ENCODE data around the gene LPP.

LPP gene

GRCh38 chr3:188691004-188691403, 537.0 kb downstream of the LPP start:
- H3K4me3 ChIP-seq (ENCODE audit: low read depth, low read length), result no peak overlapping the region
- DNase-seq (ENCODE audit: low read depth), result no peak
- TF ChIP-seq, protein P1, sequence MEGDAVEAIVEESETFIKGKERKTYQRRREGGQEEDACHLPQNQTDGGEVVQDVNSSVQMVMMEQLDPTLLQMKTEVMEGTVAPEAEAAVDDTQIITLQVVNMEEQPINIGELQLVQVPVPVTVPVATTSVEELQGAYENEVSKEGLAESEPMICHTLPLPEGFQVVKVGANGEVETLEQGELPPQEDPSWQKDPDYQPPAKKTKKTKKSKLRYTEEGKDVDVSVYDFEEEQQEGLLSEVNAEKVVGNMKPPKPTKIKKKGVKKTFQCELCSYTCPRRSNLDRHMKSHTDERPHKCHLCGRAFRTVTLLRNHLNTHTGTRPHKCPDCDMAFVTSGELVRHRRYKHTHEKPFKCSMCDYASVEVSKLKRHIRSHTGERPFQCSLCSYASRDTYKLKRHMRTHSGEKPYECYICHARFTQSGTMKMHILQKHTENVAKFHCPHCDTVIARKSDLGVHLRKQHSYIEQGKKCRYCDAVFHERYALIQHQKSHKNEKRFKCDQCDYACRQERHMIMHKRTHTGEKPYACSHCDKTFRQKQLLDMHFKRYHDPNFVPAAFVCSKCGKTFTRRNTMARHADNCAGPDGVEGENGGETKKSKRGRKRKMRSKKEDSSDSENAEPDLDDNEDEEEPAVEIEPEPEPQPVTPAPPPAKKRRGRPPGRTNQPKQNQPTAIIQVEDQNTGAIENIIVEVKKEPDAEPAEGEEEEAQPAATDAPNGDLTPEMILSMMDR (IDR thresholded peaks at IDR 0.05; ENCODE audit: low read depth, low read length, missing control alignments), result no peak
- in situ Hi-C loops (cut with HindIII; ENCODE audit: low sequenced_read_pairs), result no loop called here

DNA sequence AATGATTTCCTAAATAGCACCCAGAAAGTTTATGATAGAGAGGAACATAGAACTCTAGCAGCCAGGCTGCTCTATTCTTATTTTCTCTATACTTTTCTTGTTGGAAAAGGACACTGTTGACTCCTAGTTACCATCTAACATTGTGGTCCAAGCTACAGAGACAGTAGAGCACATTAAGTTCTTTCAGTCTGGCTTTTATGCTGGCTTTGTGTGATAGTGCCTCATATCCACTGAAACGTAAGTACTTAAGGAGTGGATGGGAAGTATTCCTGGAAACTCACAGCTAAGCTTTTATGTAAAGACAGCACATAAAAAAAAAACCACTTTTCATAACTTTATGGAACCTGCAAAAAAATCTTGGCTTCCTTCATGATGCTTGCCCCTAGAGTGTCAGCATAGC, 537.7 kb downstream of the LPP start:
- in situ Hi-C loops (cut with HindIII; ENCODE audit: low sequenced_read_pairs), result no loop called here
- H3K4me3 ChIP-seq (ENCODE audit: low read depth, low read length), result no peak overlapping the region
- no peak for DNase-seq (ENCODE audit: low read depth)
- TF ChIP-seq, protein P1 (IDR thresholded peaks at IDR 0.05; ENCODE audit: low read depth, low read length, missing control alignments), result no peak

DNA sequence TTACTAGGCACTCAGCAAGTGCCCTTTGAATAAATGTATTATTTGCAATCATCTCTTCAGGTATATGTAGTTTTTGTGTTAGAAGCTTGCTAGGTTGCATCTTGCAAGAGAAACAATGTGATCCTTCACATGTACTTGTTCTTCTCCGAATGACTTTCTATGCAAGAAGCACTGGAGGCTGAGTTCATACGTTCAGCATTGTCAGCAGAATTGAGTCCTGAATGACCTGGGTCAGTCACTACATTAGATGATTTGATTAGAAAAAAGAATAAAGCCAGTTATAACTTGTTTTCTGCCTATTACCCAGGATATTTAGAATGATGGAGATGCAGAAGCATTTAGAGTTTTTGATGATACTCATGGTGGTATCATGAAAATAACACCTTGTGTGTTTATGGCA, 538.7 kb downstream of the LPP start:
- no peak overlapping the region for H3K4me3 ChIP-seq (ENCODE audit: low read depth, low read length)
- no peak for DNase-seq (ENCODE audit: low read depth)
- in situ Hi-C loops (cut with HindIII; ENCODE audit: low sequenced_read_pairs), result no loop called here
- TF ChIP-seq, protein P1 (IDR thresholded peaks at IDR 0.05; ENCODE audit: low read depth, low read length, missing control alignments), result no peak

- H3K4me3 ChIP-seq (ENCODE audit: low read depth, low read length), result no peak overlapping the region
- TF ChIP-seq, protein P1 (IDR thresholded peaks at IDR 0.05; ENCODE audit: low read depth, low read length, missing control alignments), result no peak
- no peak for DNase-seq (ENCODE audit: low read depth)
- in situ Hi-C loops (cut with HindIII; ENCODE audit: low sequenced_read_pairs), result no loop called here
These were observed 539.5 kb downstream of the LPP start for GRCh38 chr3:188693435-188693834.

GRCh38 chr3:188695241-188695640, 541.3 kb downstream of the LPP start:
- in situ Hi-C loops (cut with HindIII; ENCODE audit: low sequenced_read_pairs), result no loop called here
- TF ChIP-seq, protein P1 (IDR thresholded peaks at IDR 0.05; ENCODE audit: low read depth, low read length, missing control alignments), result no peak
- no peak for DNase-seq (ENCODE audit: low read depth)
- no peak overlapping the region for H3K4me3 ChIP-seq (ENCODE audit: low read depth, low read length)

GRCh38 chr3:188697127-188697526, 543.2 kb downstream of the LPP start:
- in situ Hi-C loops (cut with HindIII; ENCODE audit: low sequenced_read_pairs), result no loop called here
- TF ChIP-seq, protein P1 (IDR thresholded peaks at IDR 0.05; ENCODE audit: low read depth, low read length, missing control alignments), result no peak
- H3K4me3 ChIP-seq (ENCODE audit: low read depth, low read length), result no peak overlapping the region
- no peak for DNase-seq (ENCODE audit: low read depth)

GRCh38 chr3:188698436-188698835, 544.5 kb downstream of the LPP start:
- TF ChIP-seq, protein P1 (IDR thresholded peaks at IDR 0.05; ENCODE audit: low read depth, low read length, missing control alignments), result no peak
- DNase-seq (ENCODE audit: low read depth), result no peak
- in situ Hi-C loops (cut with HindIII; ENCODE audit: low sequenced_read_pairs), result no loop called here
- no peak overlapping the region for H3K4me3 ChIP-seq (ENCODE audit: low read depth, low read length)
